GM12878 (cell line): ENCODE measurements around the gene CREBBP. TPM values are rescaled to one million over a fixed set of nuclear protein-coding genes. Genes with fewer than 3 reads are reported as not detected.

Experiments
- ATF7 ChIP-seq: fragments of 450-650 bp; IDR thresholded peaks from 2 replicates; pipeline ENCODE4 v1.6.1; 2016; ENCODE audit warnings: low read depth, mild to moderate bottlenecking
- CREB1 ChIP-seq: IDR thresholded peaks from 2 replicates; pipeline ENCODE4 v1.6.1; 2012; ENCODE audit warnings: low read depth, mild to moderate bottlenecking, inconsistent platforms
- EP300 ChIP-seq, 2 experiments: fragments of 150-350 bp in 1 of 2; IDR thresholded peaks; 2 replicates each; pipeline ENCODE4 v1.6.1; 2011 to 2012; ENCODE audit warnings: low read depth in 2 of 2, low read length in 2 of 2, borderline replicate concordance in 1 of 2, improper control_type of control experiment in 1 of 2, inconsistent platforms in 1 of 2; ENCODE audit not compliant: control insufficient read depth in 1 of 2
- EZH2 ChIP-seq: IDR thresholded peaks from 2 replicates; pipeline ENCODE4 v1.6.1; 2012; ENCODE audit warnings: low read depth, mild to moderate bottlenecking, control low read depth, inconsistent platforms, low read length, borderline replicate concordance; ENCODE audit not compliant: control insufficient read depth
- FOXK2 ChIP-seq: fragments of 450-650 bp; IDR thresholded peaks from 2 replicates; pipeline ENCODE4 v1.6.1; 2017; ENCODE audit warnings: mild to moderate bottlenecking, moderate library complexity
- HDAC6 ChIP-seq: fragments of 200-600 bp; sonication (generic); IDR thresholded peaks from one replicate; pipeline ENCODE4 v1.8.0; 2017; ENCODE audit warnings: antibody characterized with exemption; ENCODE audit not compliant: unreplicated experiment
- RAD51 ChIP-seq: fragments of 450-650 bp; IDR thresholded peaks from 2 replicates; pipeline ENCODE4 v1.6.1; 2016; ENCODE audit warnings: moderate library complexity, mild to moderate bottlenecking, inconsistent platforms
- SMAD1 ChIP-seq: fragments of 450-650 bp; IDR thresholded peaks from 2 replicates; pipeline ENCODE4 v1.6.1; 2018; ENCODE audit warnings: mild to moderate bottlenecking, low read depth; ENCODE audit not compliant: partially characterized antibody
- TCF7 ChIP-seq: IDR thresholded peaks from 2 replicates; pipeline ENCODE4 v1.6.1; 2014; ENCODE audit warnings: antibody characterized with exemption, borderline replicate concordance
- ZNF207 ChIP-seq: fragments of 450-650 bp; IDR thresholded peaks from 2 replicates; pipeline ENCODE4 v1.6.1; 2014; ENCODE audit warnings: antibody characterized with exemption, mild to moderate bottlenecking, borderline replicate concordance
- polyA plus RNA-seq, 11 experiments: library from polyadenylated mRNA; depleted of rRNA in 4 of 11; unstranded in 6 of 11; stranded (reverse) in 5 of 11; fragments of >200 nt; fragmentation: Nextera tagmentation in 4 of 11; fragmentation: Illumina TruSeq in 1 of 11; extraction: Ambion mirVana in 4 of 11; extraction: Trizol in 1 of 11; gene quantifications; 1 replicate in 1 of 11; 2 replicates in 10 of 11; pipeline versions ENCODE4 v1.2.1 to v1.2.3, GENCODE V29; 2011 to 2016; ENCODE audit warnings: inconsistent platforms in 2 of 11, missing spikeins in 2 of 11, low read depth in 1 of 11
- total RNA-seq, 4 experiments: library from RNA; depleted of rRNA in 3 of 4; stranded (reverse); fragments of >200 nt in 3 of 4; fragmentation: Illumina TruSeq in 1 of 4; extraction: Trizol in 1 of 4; gene quantifications; 2 replicates each; pipeline versions ENCODE4 v1.2.1 to v1.2.3, GENCODE V29; 2013 to 2021
- TF ChIP-seq, protein P1 (sequence below): fragments of 450-650 bp; IDR thresholded peaks from 2 replicates; pipeline ENCODE4 v1.6.1; 2017; ENCODE audit warnings: mild to moderate bottlenecking, moderate library complexity
- TF ChIP-seq, protein P2 (sequence below): fragments of 450-650 bp; IDR thresholded peaks from 2 replicates; pipeline ENCODE4 v1.6.1; 2017; ENCODE audit warnings: low read depth, mild to moderate bottlenecking, moderate library complexity
- TF ChIP-seq, protein P3 (sequence below): IDR thresholded peaks from 2 replicates; pipeline ENCODE4 v1.6.1; 2011; ENCODE audit warnings: low read depth, mild to moderate bottlenecking, low read length, moderate library complexity, borderline replicate concordance; ENCODE audit errors: extremely low read depth
- TF ChIP-seq, protein P4 (sequence below): fragments of 150-350 bp; IDR thresholded peaks from 2 replicates; pipeline ENCODE4 v1.6.1; 2016; ENCODE audit warnings: low read depth, low read length
- TF ChIP-seq, protein P5 (sequence below): fragments of 450-650 bp; IDR thresholded peaks from 2 replicates; pipeline ENCODE4 v1.6.1; 2018; ENCODE audit warnings: borderline replicate concordance, mild to moderate bottlenecking; ENCODE audit not compliant: partially characterized antibody
- TF ChIP-seq, protein P6 (sequence below): fragments of 450-650 bp; IDR thresholded peaks from 2 replicates; pipeline ENCODE4 v1.6.1; 2016; ENCODE audit warnings: mild to moderate bottlenecking

CREBBP gene
- total and polyA plus RNA-seq, 10 of the 15 experiments (the other 5 are each of a cell fraction or from before 2014, with no cell fraction given), result 3.4 to 32.7 (median 7.9) TPM

DNA sequence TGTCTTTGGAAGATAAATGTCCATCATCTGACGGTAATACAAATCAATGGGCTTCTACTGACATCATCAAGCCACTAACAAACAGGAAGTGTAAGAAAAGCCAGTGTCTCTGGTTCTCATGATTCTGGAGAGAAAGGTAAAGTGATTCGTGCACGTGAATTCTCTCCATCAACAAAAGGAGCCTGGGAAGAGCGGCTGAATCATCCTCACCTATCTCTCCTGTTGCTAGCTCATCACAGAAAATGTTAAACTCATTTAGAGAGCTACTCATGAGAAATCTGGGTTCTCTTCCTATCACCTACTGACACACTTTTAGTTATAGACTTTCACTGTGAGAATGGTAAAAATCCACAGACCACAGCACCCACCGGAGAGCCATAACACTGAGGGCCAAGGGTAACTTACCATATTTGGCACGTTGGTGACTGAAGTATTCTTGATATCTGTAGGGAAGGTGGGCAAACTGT, 70.3 kb downstream of the CREBBP start (continued):
- TF ChIP-seq, protein P1, sequence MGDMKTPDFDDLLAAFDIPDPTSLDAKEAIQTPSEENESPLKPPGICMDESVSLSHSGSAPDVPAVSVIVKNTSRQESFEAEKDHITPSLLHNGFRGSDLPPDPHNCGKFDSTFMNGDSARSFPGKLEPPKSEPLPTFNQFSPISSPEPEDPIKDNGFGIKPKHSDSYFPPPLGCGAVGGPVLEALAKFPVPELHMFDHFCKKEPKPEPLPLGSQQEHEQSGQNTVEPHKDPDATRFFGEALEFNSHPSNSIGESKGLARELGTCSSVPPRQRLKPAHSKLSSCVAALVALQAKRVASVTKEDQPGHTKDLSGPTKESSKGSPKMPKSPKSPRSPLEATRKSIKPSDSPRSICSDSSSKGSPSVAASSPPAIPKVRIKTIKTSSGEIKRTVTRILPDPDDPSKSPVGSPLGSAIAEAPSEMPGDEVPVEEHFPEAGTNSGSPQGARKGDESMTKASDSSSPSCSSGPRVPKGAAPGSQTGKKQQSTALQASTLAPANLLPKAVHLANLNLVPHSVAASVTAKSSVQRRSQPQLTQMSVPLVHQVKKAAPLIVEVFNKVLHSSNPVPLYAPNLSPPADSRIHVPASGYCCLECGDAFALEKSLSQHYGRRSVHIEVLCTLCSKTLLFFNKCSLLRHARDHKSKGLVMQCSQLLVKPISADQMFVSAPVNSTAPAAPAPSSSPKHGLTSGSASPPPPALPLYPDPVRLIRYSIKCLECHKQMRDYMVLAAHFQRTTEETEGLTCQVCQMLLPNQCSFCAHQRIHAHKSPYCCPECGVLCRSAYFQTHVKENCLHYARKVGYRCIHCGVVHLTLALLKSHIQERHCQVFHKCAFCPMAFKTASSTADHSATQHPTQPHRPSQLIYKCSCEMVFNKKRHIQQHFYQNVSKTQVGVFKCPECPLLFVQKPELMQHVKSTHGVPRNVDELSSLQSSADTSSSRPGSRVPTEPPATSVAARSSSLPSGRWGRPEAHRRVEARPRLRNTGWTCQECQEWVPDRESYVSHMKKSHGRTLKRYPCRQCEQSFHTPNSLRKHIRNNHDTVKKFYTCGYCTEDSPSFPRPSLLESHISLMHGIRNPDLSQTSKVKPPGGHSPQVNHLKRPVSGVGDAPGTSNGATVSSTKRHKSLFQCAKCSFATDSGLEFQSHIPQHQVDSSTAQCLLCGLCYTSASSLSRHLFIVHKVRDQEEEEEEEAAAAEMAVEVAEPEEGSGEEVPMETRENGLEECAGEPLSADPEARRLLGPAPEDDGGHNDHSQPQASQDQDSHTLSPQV, result no peak
- no peak for TF ChIP-seq EZH2
- TF ChIP-seq FOXK2, result no peak
- TF ChIP-seq, protein P2, sequence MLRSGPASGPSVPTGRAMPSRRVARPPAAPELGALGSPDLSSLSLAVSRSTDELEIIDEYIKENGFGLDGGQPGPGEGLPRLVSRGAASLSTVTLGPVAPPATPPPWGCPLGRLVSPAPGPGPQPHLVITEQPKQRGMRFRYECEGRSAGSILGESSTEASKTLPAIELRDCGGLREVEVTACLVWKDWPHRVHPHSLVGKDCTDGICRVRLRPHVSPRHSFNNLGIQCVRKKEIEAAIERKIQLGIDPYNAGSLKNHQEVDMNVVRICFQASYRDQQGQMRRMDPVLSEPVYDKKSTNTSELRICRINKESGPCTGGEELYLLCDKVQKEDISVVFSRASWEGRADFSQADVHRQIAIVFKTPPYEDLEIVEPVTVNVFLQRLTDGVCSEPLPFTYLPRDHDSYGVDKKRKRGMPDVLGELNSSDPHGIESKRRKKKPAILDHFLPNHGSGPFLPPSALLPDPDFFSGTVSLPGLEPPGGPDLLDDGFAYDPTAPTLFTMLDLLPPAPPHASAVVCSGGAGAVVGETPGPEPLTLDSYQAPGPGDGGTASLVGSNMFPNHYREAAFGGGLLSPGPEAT, result no peak
- TF ChIP-seq, protein P3, sequence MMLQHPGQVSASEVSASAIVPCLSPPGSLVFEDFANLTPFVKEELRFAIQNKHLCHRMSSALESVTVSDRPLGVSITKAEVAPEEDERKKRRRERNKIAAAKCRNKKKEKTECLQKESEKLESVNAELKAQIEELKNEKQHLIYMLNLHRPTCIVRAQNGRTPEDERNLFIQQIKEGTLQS, result no peak
- TF ChIP-seq RAD51, result no peak
- peak; percentile 38; the same call in 1 of the 2 replicates for TF ChIP-seq ATF7
- TF ChIP-seq, protein P4, sequence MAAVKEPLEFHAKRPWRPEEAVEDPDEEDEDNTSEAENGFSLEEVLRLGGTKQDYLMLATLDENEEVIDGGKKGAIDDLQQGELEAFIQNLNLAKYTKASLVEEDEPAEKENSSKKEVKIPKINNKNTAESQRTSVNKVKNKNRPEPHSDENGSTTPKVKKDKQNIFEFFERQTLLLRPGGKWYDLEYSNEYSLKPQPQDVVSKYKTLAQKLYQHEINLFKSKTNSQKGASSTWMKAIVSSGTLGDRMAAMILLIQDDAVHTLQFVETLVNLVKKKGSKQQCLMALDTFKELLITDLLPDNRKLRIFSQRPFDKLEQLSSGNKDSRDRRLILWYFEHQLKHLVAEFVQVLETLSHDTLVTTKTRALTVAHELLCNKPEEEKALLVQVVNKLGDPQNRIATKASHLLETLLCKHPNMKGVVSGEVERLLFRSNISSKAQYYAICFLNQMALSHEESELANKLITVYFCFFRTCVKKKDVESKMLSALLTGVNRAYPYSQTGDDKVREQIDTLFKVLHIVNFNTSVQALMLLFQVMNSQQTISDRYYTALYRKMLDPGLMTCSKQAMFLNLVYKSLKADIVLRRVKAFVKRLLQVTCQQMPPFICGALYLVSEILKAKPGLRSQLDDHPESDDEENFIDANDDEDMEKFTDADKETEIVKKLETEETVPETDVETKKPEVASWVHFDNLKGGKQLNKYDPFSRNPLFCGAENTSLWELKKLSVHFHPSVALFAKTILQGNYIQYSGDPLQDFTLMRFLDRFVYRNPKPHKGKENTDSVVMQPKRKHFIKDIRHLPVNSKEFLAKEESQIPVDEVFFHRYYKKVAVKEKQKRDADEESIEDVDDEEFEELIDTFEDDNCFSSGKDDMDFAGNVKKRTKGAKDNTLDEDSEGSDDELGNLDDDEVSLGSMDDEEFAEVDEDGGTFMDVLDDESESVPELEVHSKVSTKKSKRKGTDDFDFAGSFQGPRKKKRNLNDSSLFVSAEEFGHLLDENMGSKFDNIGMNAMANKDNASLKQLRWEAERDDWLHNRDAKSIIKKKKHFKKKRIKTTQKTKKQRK, result no peak
- no peak for TF ChIP-seq SMAD1
- no peak for TF ChIP-seq TCF7
- TF ChIP-seq, protein P5, sequence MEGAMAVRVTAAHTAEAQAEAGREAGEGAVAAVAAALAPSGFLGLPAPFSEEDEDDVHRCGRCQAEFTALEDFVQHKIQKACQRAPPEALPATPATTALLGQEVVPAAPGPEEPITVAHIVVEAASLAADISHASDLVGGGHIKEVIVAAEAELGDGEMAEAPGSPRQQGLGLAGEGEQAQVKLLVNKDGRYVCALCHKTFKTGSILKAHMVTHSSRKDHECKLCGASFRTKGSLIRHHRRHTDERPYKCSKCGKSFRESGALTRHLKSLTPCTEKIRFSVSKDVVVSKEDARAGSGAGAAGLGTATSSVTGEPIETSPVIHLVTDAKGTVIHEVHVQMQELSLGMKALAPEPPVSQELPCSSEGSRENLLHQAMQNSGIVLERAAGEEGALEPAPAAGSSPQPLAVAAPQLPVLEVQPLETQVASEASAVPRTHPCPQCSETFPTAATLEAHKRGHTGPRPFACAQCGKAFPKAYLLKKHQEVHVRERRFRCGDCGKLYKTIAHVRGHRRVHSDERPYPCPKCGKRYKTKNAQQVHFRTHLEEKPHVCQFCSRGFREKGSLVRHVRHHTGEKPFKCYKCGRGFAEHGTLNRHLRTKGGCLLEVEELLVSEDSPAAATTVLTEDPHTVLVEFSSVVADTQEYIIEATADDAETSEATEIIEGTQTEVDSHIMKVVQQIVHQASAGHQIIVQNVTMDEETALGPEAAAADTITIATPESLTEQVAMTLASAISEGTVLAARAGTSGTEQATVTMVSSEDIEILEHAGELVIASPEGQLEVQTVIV, result no peak
- no peak for TF ChIP-seq ZNF207
- TF ChIP-seq, protein P6, sequence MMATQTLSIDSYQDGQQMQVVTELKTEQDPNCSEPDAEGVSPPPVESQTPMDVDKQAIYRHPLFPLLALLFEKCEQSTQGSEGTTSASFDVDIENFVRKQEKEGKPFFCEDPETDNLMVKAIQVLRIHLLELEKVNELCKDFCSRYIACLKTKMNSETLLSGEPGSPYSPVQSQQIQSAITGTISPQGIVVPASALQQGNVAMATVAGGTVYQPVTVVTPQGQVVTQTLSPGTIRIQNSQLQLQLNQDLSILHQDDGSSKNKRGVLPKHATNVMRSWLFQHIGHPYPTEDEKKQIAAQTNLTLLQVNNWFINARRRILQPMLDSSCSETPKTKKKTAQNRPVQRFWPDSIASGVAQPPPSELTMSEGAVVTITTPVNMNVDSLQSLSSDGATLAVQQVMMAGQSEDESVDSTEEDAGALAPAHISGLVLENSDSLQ, result peak; percentile 61
- TF ChIP-seq CREB1, result no peak
- no peak for TF ChIP-seq EP300 (IDR thresholded peaks at IDR 0.05; ENCODE audit: borderline replicate concordance in 1 of 2, control insufficient read depth in 1 of 2, low read depth in 2 of 2, low read length in 2 of 2)
- no peak for TF ChIP-seq HDAC6
